Inferior parietal cortex (tissue), 1 donor: ENCODE results near the gene ZMYND19.
A peak's percentile ranks its signal among the peaks of the same experiment; 100 is the strongest.
"Not testable (repeated sequence)": the region's sequence is repeated elsewhere in the genome, so short reads cannot be mapped to it uniquely, and the experiment has no call there.

Experiments
- DNase-seq: peaks from one replicate; pipeline ENCODE4 v3.0.0-alpha.2; 2016; ENCODE audit errors: extremely low spot score

Gene ZMYND19

DNA sequence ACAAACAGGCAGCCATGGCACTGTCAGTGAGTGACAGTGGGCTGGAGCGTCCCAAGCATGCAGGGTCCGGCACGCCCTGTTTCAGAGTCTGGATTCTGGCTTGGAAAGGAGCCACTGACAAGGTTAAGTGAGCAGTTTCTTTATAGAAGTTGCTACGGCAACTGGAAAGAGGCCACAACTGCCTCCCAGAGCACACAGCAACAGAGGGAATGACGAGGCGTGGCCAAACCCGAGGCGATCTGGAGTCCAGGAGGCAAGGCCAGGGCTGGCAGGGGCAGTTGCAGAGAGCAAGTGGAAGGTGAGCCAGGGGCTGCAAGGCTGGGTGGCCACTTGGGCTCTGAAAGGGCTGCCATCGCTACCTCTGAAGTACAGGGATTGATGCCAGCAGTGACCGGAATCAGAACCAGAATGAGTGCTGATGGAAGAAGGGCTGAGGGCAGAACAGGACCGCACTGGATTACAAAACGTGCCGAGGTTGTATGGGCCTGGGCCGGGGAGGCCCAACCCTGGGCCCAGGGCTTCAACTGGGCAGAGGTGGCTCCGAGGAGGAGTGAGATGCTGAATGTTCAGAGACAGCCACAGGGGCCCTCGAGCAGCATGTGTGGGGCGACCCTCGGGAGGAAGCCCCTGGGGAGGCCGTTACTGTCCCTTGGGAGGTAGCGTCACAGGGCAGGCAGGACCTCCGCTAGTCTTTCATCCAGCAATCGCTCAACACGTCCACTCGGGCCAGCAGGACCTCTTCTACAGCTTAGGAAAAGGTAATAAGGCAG is 34.1 kb downstream of the ZMYND19 start:
- no peak for DNase-seq

- DNase-seq: no peak
Observed at GRCh38 chr9:137555179-137555578, 35.1 kb downstream of the ZMYND19 start.

DNA sequence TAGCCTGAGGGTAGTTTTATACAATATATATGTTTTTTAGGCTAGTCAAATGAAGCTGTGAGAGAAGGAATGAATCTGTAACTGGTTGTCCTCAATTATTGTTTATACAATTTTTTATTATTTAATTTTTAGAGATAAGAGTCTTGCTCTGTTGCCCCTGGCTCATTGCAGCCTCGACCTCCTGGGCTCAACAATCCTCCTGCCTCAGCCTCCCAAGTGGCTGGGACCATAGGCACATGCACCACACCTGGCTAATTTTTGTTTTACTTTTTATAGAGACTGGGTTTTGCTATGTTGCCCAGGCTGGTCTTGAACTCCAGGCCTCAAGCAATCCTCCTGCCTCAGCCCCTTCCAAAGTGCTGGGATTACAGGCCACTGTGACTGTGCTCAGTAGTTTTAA is 36.0 kb downstream of the ZMYND19 start:
- no peak for DNase-seq

DNA sequence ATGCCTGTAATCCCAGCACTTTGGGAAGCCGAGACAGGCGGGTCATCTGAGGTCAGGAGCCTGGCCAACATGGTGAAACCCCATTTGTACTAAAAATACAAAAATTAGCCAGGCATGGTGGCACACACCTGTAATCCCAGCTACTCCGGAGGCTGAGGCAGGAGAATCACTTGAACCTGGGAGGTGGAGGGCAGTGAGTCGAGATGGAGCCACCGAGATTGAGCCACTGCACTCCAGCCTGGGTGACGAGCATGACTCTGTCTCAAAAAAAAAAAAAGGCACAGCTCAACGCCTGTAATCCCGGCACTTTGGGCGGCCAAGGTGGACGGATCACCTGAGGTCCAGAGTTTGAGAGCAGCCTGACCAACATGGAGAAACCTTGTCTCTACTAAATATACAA is 36.7 kb downstream of the ZMYND19 start:
- not testable (repeated sequence) for DNase-seq

GRCh38 chr9:137552022-137552768 is 38.1 kb downstream of the ZMYND19 start:
- DNase-seq: no peak

- peak; percentile 88 for DNase-seq
Observed at GRCh38 chr9:137551264-137552021, 38.9 kb downstream of the ZMYND19 start, which contains the start of gene MRPL41. Gene MRPL41 (plus strand): TSS chr9:137551879. CDS start chr9:137552082, 203 bp downstream.

DNA sequence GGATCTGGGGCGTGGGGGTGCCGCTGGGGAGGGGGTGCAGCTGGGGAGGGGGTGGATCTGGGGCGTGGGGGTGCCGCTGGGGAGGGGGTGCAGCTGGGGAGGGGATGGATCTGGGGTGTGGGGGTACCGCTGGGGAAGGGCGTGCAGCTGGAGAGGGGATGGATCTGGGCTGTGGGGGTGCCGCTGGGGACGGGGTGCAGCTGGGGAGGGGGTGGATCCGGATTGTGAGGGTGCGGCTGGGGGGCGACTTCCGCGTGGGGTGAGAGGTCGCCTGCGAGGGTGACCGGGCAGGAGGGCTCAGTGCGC is 39.4 kb downstream of the ZMYND19 start:
- not testable (repeated sequence) for DNase-seq

GRCh38 chr9:137550231-137550621 is 40.1 kb downstream of the ZMYND19 start, which contains the start of gene PNPLA7:
Gene PNPLA7 (minus strand): TSS chr9:137550402. CDS start chr9:137550197, 205 bp downstream.
- DNase-seq: peak; percentile 86

DNA sequence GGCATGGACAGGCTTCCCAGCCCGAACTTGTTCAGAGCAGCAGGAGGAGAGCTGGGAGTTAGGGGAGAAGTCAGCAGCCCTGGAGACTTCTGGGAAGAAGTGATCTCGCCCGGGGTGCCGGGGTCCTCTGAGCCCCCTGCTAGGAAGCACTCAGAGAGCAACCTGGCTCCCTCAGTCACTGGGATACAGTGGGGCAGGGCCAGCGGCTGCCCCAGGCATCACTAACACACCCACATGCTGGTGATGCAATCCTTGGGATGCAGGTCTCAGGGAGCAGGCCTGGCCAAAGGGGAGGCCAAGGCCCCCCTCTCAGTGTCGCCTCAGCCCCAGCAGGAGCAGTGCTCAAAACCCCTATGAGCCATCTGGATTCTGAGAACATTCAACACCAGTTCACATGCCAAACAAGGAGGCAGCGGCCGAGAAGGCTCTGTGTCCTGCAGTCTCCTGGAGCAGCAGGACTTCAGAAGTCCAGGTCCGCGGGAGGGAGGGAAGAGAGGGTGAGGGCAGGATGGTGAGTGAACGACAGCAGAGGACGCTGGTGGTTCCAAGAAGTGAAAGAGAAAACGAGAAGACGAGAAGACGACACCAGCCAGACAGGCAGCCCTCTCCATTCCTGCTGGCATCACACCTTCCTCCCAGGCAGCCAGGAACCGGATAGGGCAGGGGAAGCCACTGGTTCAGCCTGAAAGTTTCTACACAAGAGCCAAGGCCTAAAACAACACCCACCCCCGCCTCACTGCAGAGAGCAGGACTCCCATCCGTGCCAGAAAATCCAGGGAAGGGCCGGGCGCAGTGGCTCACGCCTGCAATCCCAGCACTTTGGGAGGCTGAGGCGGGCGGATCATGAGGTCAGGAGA is 42.4 kb downstream of the ZMYND19 start:
- no peak for DNase-seq

DNA sequence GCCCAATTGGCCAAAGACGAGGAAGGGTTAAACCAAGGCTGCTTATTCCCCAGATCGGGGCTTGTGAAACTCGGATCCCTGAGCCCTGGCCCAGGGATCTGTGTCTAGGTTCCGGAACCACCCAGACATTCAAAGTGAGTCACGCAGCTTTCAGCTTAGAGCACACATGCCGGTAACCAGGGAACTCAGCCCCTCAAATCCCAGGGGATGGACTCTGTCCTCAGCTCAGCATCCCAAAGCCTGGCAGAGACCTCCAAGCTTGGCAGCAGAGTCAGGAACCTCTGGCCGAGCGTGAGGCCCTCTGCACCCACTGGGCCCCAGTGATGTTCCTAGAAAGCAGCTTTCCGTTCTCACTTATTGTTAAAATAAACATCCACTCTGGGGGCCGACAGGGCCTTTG is 45.2 kb downstream of the ZMYND19 start:
- DNase-seq: no peak

GRCh38 chr9:137544176-137544760 is 46.0 kb downstream of the ZMYND19 start:
- DNase-seq: no peak

DNA sequence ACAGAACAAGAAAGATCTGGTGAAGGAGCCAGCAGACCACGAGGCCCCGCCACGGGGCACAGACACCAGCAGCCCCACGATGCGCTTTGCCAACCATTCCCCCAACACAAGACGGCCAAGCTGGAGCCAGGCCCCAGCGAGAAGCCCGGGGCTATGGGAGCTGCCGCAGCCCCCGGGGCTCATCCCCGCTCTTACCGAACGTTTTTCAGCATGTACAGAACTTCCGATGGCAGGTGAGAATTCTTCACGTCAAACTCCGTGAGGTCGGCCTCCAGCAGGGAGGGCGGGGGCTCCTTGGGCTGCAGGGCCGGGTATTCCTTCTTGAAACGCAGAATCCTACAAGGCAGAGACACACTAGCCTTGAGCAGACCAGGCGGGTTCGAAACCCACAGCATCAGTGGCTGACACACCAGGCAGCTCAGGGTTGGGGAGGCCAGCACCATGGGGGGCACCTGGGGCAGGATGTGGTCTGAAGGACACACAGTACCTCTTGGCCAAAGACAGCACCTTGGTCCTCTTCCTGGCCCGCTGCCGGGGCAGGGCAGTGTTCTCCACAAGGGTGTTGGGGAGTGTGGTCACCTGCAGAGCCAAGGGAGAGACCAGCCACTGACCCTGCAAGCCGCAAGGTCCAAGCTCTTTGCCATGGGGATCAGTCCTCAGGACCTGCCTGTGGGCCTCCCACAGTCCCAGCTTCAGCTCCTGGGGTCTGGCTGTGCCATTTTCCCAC is 46.9 kb downstream of the ZMYND19 start:
- DNase-seq: no peak

DNA sequence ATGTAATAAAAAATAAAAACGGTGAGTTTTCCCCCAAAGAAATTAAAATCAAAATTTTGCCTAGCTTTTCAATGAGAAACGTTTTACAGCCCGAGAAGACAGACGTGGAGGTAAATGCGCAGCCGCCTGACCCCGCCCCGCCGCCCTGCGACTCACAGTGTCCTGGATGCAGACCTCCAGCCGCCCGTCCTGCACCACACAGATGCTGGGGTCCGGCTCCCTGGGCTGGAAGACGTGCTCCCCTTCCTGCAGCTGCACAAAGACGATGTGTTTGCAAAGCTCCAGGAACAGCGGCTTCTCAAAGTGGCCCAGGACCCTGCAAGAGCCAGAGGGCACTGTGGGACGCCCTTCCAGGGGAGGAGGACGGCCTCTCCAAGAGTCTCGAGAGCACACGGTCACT is 47.8 kb downstream of the ZMYND19 start:
- DNase-seq: no peak

DNA sequence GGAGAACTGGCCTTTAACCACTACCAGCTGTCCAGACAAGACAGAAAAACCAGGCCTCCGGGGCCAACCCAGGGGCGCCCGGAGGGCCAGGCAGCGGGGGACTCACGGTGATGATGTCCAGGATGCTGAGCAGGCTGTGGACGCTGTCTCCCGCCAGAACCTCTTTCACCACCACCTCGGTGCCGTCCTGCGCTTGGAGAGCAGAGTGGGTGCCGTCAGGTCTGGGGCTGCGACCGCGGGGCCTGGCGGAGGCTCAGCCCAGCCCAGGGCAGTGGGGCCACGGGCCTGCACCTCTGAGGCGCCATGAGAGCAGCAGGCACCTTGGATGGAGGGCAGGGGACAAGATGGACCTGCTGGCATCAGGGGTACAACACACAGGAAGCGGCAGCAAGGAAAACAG is 49.8 kb downstream of the ZMYND19 start:
- DNase-seq: no peak

- no peak for DNase-seq
Observed at GRCh38 chr9:137538058-137538457, 52.3 kb downstream of the ZMYND19 start.

GRCh38 chr9:137536594-137537131 is 53.6 kb downstream of the ZMYND19 start:
- DNase-seq: not testable (repeated sequence)

DNA sequence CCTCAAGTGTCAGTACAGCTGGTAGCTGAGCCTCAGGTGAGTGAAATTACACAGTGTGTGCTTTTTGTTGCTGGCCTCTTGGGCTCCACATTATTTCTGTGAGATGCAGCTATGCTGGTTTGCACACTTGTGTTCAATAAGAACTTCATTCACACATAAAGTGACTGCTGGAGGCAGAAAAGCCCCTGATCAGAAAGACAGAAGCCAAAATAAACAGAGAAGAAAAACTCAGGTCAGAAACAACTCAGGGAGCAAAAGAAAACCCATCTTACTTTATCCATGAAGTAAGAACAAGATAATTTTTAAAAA is 55.2 kb downstream of the ZMYND19 start:
- no peak for DNase-seq

DNA sequence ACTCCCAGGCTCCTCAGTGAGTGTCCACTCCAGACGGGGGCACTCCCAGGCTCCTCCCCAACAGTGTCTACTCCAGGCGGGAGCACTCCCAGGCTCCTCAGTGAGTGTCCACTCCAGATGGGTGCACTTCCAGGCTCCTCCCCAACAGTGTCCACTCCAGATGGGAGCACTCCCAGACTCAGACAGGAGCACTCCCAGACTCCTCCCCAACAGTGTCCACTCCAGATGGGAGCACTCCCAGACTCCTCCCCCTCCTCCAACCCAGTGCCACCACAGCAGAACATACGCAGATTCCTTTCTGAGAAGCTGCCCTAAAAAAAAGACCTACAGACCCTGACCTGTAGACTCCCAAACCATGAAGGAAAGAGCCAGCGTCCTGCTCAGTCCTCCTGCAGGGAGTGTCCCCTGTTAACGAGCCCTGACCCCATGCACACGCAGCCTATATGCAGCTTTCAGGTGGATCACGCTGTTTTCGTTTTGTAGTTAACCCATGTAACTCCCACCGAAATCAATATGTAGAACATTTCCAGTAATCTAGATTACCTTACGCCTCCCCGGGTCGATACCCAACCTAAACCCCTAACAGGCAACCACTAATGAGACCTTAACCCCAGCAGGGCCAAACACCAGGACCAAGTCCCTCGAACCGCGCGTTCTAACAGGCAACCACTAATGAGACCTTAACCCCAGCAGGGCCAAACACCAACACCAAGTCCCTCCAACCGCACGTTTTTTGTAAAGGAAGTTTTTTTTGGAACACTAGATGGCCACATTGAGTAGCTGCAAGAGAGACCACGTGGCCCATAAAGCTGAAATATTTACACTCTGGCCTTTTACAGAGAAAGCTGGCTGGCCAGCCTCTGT is 55.8 kb downstream of the ZMYND19 start:
- DNase-seq: peak; percentile 63

DNA sequence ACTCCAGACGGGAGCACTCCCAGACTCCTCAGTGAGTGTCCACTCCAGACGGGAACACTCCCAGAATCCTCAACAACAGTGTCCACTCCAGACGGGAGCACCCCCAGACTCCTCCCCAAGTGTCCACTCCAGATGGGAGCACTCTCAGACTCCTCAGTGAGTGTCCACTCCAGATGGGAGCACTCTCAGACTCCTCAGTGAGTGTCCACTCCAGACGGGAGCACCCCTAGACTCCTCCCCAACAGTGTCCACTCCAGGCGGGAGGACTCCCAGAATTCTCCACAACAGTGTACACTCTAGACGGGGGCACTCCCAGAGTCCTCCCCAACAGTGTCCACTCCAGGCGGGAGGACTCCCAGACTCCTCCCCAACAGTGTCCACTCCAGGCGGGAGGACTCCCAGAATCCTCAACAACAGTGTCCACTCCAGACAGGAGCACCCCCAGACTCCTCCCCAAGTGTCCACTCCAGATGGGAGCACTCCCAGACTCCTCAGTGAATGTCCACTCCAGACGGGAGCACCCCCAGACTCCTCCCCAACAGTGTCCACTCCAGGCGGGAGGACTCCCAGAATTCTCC is 57.3 kb downstream of the ZMYND19 start:
- DNase-seq: not testable (repeated sequence)
